Activated CD8-positive, alpha-beta memory T cell treated with anti-CD3 and anti-CD28 coated beads, Interleukin-2, amount 50 U/mL, for 1 hour (primary cell): Measurements from ENCODE around the gene TK1.
A peak's percentile ranks its signal among the peaks of the same experiment; 100 is the strongest.

Experiments
- DNase-seq: peaks from one replicate; pipeline ENCODE4 v3.0.0-alpha.2; 2020; ENCODE audit errors: extremely low read depth

Gene TK1

GRCh38 chr17:78219396-78220150, 32.7 kb upstream of the TK1 start:
- DNase-seq, result no peak

- DNase-seq, result no peak
Observed at GRCh38 chr17:78214706-78215061, 27.8 kb upstream of the TK1 start.

DNA sequence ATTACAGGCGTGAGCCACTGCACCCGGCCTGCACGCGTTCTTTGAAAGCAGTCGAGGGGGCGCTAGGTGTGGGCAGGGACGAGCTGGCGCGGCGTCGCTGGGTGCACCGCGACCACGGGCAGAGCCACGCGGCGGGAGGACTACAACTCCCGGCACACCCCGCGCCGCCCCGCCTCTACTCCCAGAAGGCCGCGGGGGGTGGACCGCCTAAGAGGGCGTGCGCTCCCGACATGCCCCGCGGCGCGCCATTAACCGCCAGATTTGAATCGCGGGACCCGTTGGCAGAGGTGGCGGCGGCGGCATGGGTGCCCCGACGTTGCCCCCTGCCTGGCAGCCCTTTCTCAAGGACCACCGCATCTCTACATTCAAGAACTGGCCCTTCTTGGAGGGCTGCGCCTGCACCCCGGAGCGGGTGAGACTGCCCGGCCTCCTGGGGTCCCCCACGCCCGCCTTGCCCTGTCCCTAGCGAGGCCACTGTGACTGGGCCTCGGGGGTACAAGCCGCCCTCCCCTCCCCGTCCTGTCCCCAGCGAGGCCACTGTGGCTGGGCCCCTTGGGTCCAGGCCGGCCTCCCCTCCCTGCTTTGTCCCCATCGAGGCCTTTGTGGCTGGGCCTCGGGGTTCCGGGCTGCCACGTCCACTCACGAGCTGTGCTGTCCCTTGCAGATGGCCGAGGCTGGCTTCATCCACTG, 27.3 kb upstream of the TK1 start, which contains the start of gene BIRC5:
TSS of gene BIRC5 (plus strand) at position 238 of the 690 bp plus-strand sequence. CDS start at position 302, 64 bp downstream.
- DNase-seq, result peak; percentile 65

- no peak for DNase-seq
Observed at GRCh38 chr17:78211032-78211431, 24.2 kb upstream of the TK1 start.

DNA sequence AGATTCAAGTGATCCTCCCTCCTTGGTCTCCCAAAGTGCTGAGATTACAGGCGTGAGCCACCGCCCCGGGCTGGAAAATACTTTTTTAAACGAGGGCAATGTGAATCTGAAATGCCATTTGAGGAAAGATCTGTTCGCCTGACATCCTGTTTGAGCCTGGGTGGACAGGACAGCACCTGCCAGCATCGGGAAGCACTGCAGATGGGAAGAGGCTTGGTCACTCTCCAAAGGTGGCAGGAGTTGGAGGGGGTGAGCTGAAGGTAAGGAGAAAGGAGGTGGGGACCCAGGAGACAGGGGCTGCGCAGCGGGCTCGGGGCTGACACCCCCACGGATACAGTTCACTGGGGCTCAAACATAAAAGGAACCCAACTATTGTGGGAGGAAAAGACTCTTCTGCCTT, 23.3 kb upstream of the TK1 start:
- no peak for DNase-seq

DNA sequence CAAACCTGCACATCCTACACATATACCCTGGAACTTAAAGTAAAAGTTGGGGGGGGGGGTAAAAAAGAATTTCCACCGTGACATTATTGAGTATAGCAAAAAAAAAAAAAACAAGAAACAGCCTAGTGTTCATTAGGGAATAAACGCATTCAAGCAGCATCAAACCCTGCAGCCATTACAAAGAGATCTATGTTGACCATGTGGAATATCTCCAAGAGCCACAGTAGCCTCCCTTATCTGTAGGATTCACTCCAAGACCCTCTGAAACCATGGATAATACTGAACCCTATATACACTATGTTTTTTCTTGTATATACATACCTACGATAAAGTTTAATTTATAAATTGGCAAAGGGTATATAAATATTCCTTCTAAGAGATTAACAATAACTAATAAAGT, 21.6 kb upstream of the TK1 start:
- no peak for DNase-seq

GRCh38 chr17:78206298-78206697, 19.4 kb upstream of the TK1 start:
- DNase-seq, result no peak

GRCh38 chr17:78205124-78205775, 18.4 kb upstream of the TK1 start:
- DNase-seq, result no peak

- no peak for DNase-seq
Observed at GRCh38 chr17:78204387-78205123, 17.7 kb upstream of the TK1 start.

DNA sequence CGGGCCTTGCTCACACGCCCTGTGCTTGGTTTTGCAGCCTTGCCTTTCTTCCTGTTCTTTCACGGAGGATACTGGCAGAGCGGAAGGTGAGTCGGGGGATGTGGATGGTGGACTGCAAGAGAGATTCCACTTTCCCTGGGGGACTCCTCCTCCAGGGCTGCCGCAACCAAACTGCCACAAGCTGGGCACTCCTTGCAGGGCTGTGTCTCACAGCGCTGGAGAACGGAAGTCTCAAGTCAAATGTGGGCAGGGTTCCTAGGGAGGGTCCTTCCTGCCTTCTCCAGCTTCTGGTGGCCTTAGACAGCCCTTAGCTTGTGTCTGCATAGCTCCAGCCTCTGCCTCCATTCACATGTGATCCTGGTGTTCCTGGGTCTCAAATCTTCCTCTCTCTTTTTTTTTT, 15.8 kb upstream of the TK1 start:
- DNase-seq, result no peak

DNA sequence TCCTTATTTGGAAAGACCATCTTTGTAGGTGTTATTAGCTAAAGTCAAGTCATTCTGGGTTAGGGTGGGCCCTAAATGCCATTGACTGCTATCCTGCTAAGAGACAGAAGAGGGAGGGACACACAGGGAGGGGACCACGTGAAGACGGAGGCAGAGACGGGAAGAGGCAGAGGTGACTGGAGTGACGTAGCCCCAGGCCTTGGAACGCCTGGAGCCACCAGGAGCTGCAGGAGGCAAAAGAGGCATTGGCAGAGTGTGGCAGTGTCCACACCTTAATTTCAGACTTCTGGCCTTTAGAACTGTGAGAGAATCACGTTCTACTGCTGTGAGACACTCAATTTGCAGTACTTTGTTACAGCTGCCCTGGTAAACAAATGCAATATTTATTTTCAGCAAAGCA, 13.6 kb upstream of the TK1 start:
- no peak for DNase-seq

DNA sequence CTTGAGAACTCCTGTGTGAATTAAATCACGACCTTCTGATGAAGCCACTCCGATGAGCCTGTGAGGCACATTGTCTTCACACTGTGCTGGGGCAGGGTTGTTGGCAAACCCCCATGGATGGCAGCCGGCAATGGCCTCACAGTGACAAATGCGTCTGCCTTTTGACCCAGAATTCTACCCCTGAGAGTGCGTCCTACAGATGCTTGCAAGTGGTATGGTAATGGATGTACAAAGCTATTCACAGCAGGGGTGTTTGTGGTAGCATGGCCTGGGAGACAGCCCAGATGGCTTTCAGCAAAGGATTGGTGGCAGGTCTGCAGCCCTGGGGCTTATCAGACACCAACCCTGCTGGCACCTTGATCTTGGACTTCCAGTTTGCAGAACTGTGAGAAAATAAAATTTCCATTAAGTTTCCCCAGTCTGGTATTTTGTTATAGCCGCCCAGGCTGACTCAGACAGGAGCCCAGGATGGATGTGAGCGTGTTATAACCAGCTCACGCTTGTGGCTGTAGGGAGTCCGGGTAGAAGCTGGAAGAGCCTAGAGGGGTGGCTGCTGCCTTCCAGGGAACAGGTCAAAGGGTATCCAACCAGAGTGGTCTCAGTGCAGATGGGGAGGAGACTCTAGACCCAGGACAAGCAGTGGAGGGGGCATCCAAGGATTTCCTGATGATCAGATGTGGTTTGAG, 10.4 kb upstream of the TK1 start:
- no peak for DNase-seq

DNA sequence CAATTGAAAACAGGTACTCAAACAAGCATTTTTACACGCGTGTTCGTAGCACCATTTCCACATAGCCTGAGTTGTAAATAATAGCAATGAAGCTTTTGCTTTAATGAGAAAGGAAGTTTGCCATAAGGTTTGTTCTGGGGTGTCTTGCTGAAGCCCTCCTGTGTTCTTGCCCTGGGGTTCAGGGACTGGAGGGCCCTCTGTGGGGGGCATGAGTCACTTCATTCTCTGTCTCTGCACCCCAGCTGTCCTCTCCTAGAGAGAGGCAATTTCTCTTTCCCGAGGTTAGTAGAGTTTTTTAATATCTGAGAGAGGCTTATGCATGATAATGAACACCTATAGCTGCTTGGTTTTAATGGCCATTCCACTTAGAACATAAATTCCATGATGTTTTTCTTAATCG, 9.9 kb upstream of the TK1 start:
- DNase-seq, result no peak

DNA sequence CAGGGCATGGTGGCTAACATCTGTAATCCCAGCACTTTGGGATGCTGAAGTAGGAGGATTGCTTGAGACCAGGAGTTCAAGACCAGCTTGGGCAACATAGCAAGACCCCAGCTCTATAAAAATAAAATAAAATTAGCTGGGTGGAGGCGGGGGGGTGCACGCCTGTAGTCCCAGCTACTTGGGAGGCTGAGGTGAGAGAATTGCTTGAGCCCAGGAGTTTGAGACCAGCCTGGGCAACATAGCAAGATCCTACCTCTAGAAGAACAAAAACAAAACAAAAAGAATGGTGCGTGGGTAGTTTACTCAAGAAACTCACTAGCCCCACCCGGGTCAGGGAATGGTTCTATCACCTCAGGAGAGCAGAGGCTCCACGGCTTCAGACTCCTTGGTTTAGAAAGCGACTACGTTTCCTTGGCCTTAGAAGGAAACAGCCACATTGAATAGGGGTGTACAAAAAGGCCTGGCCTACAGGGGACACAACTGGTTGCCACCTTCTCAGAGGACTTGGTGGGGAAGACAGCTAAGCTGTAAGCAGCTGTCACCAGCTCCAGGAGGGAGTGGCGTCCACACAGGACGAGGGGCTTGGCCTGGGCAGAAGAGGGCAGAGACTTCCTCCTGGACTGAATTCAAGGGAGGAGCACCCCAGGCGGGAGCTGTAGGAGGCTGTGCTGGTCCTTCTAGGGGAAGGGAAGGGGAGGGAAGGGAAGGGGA, 716 bp downstream of the TK1 start:
- DNase-seq, result no peak

- DNase-seq, result no peak
Observed at GRCh38 chr17:78184868-78185267, 2.0 kb downstream of the TK1 start.

- no peak for DNase-seq
Observed at GRCh38 chr17:78184351-78184750, 2.5 kb downstream of the TK1 start.

- DNase-seq, result no peak
Observed at GRCh38 chr17:78183916-78184315, 2.9 kb downstream of the TK1 start.

GRCh38 chr17:78182504-78182903, 4.3 kb downstream of the TK1 start:
- no peak for DNase-seq

DNA sequence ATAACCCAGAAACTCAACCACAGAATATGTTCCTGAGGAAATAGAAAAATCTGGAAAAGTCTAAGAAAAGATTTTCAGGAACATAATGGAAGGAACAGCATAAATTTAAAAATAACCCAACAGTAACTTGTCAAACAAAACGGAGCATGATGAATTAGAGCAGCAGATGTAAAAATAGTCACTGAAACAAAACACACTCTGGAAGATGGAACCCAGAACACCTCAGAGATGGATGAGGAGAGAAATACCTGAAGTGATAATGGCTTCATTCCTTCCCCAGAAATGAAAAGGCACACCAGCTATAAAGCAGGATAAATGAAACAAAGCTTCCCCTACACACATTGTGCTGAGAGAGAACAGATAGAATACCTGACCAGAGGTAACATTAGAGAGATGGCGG, 6.3 kb downstream of the TK1 start:
- DNase-seq, result no peak

- DNase-seq, result no peak
Observed at GRCh38 chr17:78180083-78180482, 6.8 kb downstream of the TK1 start.

GRCh38 chr17:78179372-78179771, 7.5 kb downstream of the TK1 start:
- DNase-seq, result no peak
